DND-41 (cell line): ENCODE results near the gene GNB1L.

Experiments used
- ATAC-seq: fragments of 200-7000 bp; cut with Tn5 transposase; 3 replicates; pipeline ENCODE4 v1.9.1; 2021; ENCODE audit warnings: low read depth; ENCODE audit not compliant: insufficient read depth
- DNase-seq: peaks from one replicate; pipeline ENCODE4 v3.0.0-alpha.2; 2020
- H2AFZ ChIP-seq: 2 replicates; pipeline ENCODE4 v1.6.0; 2012; ENCODE audit warnings: low read depth, low read length
- H3K27ac ChIP-seq: 2 replicates; pipeline ENCODE4 v1.5.1; 2012; ENCODE audit warnings: low read length, inconsistent platforms
- H3K27me3 ChIP-seq: fragments of 200-600 bp; sonication (generic); 2 replicates; pipeline ENCODE4 v1.6.0; 2012; ENCODE audit warnings: low read length, mild to moderate bottlenecking, inconsistent platforms; ENCODE audit not compliant: insufficient read depth, poor library complexity
- H3K36me3 ChIP-seq: 2 replicates; pipeline ENCODE4 v1.5.1; 2012; ENCODE audit warnings: low read length, inconsistent platforms; ENCODE audit not compliant: insufficient read depth
- H3K4me1 ChIP-seq: 2 replicates; pipeline ENCODE4 v1.5.1; 2012; ENCODE audit warnings: mild to moderate bottlenecking, low read length; ENCODE audit not compliant: insufficient read depth
- H3K4me2 ChIP-seq: 2 replicates; pipeline ENCODE4 v1.6.0; 2012; ENCODE audit warnings: mild to moderate bottlenecking, moderate library complexity, low read length, inconsistent platforms; ENCODE audit not compliant: insufficient read depth
- H3K4me3 ChIP-seq, 2 experiments: fragments of 200-600 bp in 1 of 2; shearing (Covaris generic) in 1 of 2; 2 replicates each; pipeline ENCODE4 v1.5.1; 2012 to 2016; ENCODE audit warnings: inconsistent platforms in 2 of 2, low read length in 2 of 2, mild to moderate bottlenecking in 2 of 2, low read depth in 1 of 2, moderate library complexity in 1 of 2
- H3K79me2 ChIP-seq: 2 replicates; pipeline ENCODE4 v1.6.0; 2012; ENCODE audit warnings: low read length, inconsistent platforms; ENCODE audit not compliant: insufficient read depth
- H3K9ac ChIP-seq: 2 replicates; pipeline ENCODE4 v1.6.0; 2012; ENCODE audit warnings: low read depth, mild to moderate bottlenecking, inconsistent platforms, low read length, moderate library complexity
- H3K9me3 ChIP-seq: 2 replicates; pipeline ENCODE4 v1.5.1; 2012; ENCODE audit warnings: low read length, moderate library complexity, mild to moderate bottlenecking, inconsistent platforms; ENCODE audit not compliant: insufficient read depth, severe bottlenecking
- H4K20me1 ChIP-seq: 2 replicates; pipeline ENCODE4 v1.6.0; 2012; ENCODE audit warnings: low read length; ENCODE audit not compliant: insufficient read depth
- CTCF ChIP-seq: IDR thresholded peaks from 2 replicates; pipeline ENCODE4 v1.5.1; 2012; ENCODE audit warnings: borderline replicate concordance, low read length, moderate library complexity, mild to moderate bottlenecking; ENCODE audit not compliant: poor library complexity, severe bottlenecking; ENCODE audit errors: extremely low read depth
- EZH2 ChIP-seq: IDR thresholded peaks from 3 replicates; pipeline ENCODE4 v1.6.1; 2012; ENCODE audit warnings: borderline replicate concordance, low read depth, mild to moderate bottlenecking, moderate library complexity, low read length, inconsistent platforms; ENCODE audit not compliant: severe bottlenecking

GNB1L gene

GRCh38 chr22:19903031-19903430, 48.4 kb upstream of the GNB1L start:
- no peaks in the 10 kb centered on the region for H3K4me1 ChIP-seq
- H3K9ac ChIP-seq = no peak overlapping the region
- no peaks in the 10 kb centered on the region for H3K79me2 ChIP-seq
- H3K9me3 ChIP-seq = no peaks in the 10 kb centered on the region
- no peak overlapping the region for H3K4me3 ChIP-seq
- DNase-seq (no peak), ATAC-seq (no peak)
- H4K20me1 ChIP-seq = no peaks in the 10 kb centered on the region
- H3K27ac ChIP-seq = no peak overlapping the region
- no peak for TF ChIP-seq CTCF
- no peak for TF ChIP-seq EZH2
- H3K27me3 ChIP-seq = no peaks in the 10 kb centered on the region
- no peak overlapping the region for H2AFZ ChIP-seq
- H3K4me2 ChIP-seq = no peak overlapping the region
- peaks cover 6% of the 10 kb centered on the region; the same call in 1 of the 2 replicates for H3K36me3 ChIP-seq

GRCh38 chr22:19902245-19902715, 47.6 kb upstream of the GNB1L start:
- DNase-seq (no peak), ATAC-seq (no peak)
- Histone ChIP-seq H3K4me3 (no peak overlapping the region), H3K36me3 (peaks cover 10% of the 10 kb centered on the region), H2AFZ (no peak overlapping the region), H3K4me1 (no peaks in the 10 kb centered on the region), H3K4me2 (no peak overlapping the region), H3K79me2 (no peaks in the 10 kb centered on the region), H3K9ac (no peak overlapping the region), H4K20me1 (no peaks in the 10 kb centered on the region), H3K27me3 (no peaks in the 10 kb centered on the region), H3K27ac (peak overlapping the region; percentile 52), H3K9me3 (no peaks in the 10 kb centered on the region)
- TF ChIP-seq EZH2 (no peak), CTCF (no peak)

GRCh38 chr22:19901577-19902244, 47.0 kb upstream of the GNB1L start:
- Histone ChIP-seq H3K36me3 (peaks cover 10% of the 10 kb centered on the region), H3K4me3 (no peak overlapping the region), H3K27me3 (no peaks in the 10 kb centered on the region), H4K20me1 (no peaks in the 10 kb centered on the region), H3K79me2 (no peaks in the 10 kb centered on the region), H3K4me1 (peaks cover 4% of the 10 kb centered on the region), H2AFZ (no peak overlapping the region), H3K9me3 (no peaks in the 10 kb centered on the region), H3K9ac (0 out of 2 replicates have a peak overlapping the region, but pooled peaks have one; percentile 17), H3K4me2 (no peak overlapping the region), H3K27ac (peak overlapping the region; percentile 52)
- DNase-seq (no peak), ATAC-seq (no peak)
- TF ChIP-seq CTCF = no peak
- TF ChIP-seq EZH2 = no peak
